Placental pericyte (primary cell): ENCODE results near the gene RGS9BP. TPM values are rescaled to one million over a fixed set of nuclear protein-coding genes. Genes with fewer than 3 reads are reported as not detected.

ENCODE experiments used
- small RNA-seq: library from RNA; depleted of rRNA; stranded (forward); fragments of <200 nt; gene quantifications from one replicate; pipeline ENCODE3, GENCODE V24; 2012; ENCODE audit warnings: low replicate concordance
- total RNA-seq: library from RNA; depleted of rRNA; stranded (reverse); fragments of >200 nt; gene quantifications from 2 replicates; pipeline ENCODE4 v1.2.3, GENCODE V29; 2012

Gene RGS9BP, protein sequence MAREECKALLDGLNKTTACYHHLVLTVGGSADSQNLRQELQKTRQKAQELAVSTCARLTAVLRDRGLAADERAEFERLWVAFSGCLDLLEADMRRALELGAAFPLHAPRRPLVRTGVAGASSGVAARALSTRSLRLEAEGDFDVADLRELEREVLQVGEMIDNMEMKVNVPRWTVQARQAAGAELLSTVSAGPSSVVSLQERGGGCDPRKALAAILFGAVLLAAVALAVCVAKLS
- 0.29 and 0.88 TPM in 2 replicates for total RNA-seq

GRCh38 chr19:32675720-32676185 is at the start of gene RGS9BP:
Gene RGS9BP, plus strand, starts transcription at chr19:32675848. Its CDS starts 416 bp downstream, at chr19:32676264.

GRCh38 chr19:32674931-32675719 is 523 bp upstream of the RGS9BP start, which contains the start of gene ANKRD27:
Gene ANKRD27, minus strand, starts transcription at chr19:32675180. Its CDS starts 16,165 bp downstream, at chr19:32659015.

DNA sequence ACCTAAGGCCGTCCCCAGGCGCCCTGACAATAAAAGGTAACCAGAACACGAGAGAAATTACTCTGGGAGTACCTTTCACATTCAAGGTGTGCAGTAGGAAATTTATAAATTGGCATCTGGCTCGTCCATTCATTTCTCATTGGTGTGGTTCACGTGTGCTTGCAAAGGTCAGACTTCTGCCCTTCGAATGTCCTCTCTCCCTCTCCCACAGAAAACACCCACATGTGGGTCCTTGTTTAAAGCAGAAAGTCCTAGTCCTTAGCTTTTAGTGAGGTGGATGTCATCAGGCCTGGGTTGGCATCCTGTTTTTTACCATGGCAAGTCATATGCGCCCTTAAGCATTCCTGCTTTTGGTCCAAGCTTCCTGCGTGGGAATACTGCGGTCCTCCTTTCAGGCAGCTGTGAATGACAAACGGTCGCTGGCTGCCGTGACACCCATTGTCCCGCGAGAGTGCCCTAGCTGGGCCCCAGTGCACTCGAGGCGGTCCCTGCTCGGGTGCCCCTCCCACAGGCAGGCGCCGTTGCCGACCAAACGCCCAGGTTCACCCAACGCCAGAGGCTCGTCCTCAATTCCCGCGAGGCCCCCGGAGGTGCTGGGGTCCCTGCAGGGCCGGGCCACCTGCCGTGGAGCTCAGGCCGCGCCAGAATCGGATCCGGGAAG is 15.8 kb downstream of the RGS9BP start, which contains the start of gene NUDT19:
TSS of gene NUDT19 (plus strand) at position 531 of the 661 bp plus-strand sequence. CDS start 140 bp downstream, outside the sequence.

GRCh38 chr19:32719611-32720059 is 44.0 kb downstream of the RGS9BP start, which contains the start of gene TDRD12:
Gene TDRD12, plus strand, starts transcription at chr19:32719767. Its CDS starts 306 bp downstream, at chr19:32720073.

Small RNA genes within 50 kb of the gene (small RNA-seq; reads per million reads assigned to genes)
- gene RN7SL789P, result not detected

Other genes starting within 250 kb of the RGS9BP start
- gene PDCD5, start 94.7 kb upstream of the RGS9BP start, total RNA-seq, result 62.7 and 99.1 TPM in 2 replicates
- 33.3 and 39.5 TPM in 2 replicates for gene ANKRD27, start 668 bp upstream of the RGS9BP start, total RNA-seq
- 4.8 and 12.0 TPM in 2 replicates for gene NUDT19, start 16.0 kb downstream of the RGS9BP start, total RNA-seq
- gene TDRD12, start 43.9 kb downstream of the RGS9BP start, total RNA-seq, result 0.14 and 0.22 TPM in 2 replicates
- not detected in 2 replicates for gene SLC7A9, start 193.9 kb downstream of the RGS9BP start, total RNA-seq